Stimulated activated CD4-positive, alpha-beta T cell treated with anti-CD3 and anti-CD28 coated beads, Interleukin-4, amount 100 ng/mL, for 1 hour (primary cell): ENCODE results near the gene SRPK3.
"Not testable (repeated sequence)": the region's sequence is repeated elsewhere in the genome, so short reads cannot be mapped to it uniquely, and the experiment has no call there.

Source experiments
- DNase-seq: peaks from one replicate; pipeline ENCODE4 v3.0.0-alpha.2; 2020

Gene SRPK3

DNA sequence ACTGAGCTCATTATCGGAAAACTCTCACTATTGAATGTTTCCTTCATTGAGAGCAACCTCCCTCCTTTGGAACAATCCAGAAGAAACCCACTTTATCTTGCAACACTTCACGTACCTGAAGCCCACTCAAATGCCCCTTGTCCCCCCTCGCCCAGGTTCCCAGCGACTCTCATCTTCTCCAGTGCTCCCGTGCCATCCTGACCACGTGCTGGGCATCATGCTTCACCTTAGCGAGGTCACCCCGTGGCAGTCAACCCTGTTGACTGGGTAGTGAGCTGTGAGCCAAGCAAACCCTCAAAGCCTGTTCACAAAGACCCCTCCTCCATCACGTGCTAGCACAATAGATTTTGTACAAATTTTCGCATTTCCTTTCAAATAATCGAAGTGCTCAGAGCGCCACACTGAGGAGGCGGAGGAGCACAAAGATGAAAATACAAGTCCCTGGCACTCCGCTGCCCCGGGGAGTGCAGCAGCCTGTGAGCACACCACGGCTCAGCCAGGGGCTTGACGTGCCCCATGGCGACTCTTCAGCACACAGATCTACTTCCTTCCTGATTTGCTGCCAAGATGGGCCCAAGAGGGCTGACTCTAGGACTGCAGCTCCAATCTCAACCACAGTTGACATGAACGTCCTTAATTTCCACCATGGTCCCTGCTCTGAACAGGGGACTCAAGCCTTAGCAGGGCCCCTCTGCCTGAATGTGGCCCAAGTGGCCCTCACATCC is 33.9 kb downstream of the SRPK3 start:
- DNase-seq = no peak

DNA sequence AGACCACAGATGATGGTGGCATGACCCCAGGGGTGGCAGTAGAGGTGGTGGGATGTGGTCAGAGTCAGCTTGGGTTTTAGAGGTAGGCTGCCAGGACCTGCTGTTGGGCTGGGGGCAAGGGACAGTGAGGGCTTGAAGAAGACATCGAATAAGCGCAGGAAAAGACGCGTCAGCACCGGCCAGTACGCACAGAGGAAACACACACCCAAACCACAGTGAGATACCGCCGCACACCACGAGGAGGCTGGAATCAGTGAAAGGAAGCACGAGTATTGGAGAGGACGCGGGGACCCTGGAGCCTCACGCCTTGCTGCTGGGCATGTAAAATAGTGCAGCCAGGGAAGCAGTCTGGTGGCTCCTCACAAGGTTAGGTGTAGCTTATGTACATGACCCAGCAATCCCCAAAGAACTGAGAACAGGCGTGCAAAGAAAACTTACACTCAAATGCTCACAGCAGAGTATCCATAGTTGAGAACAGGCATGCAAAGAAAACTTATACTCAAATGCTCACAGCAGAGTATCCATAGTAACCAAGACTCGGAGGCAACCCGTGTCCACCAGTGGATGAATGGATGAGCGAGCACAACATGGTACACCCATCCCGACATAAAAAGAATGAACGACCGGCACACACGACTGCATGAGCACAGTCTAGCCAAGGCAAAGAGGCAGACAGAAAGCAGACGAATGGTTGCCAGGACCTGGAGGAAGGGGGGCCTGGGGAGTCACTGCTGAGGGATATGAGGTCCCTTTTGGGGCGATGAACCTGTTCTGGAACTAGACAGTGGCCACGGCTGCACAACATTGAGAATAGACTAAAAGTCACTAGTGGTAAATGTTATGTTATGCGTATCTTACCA is 36.2 kb downstream of the SRPK3 start:
- peak; percentile 36 for DNase-seq

DNA sequence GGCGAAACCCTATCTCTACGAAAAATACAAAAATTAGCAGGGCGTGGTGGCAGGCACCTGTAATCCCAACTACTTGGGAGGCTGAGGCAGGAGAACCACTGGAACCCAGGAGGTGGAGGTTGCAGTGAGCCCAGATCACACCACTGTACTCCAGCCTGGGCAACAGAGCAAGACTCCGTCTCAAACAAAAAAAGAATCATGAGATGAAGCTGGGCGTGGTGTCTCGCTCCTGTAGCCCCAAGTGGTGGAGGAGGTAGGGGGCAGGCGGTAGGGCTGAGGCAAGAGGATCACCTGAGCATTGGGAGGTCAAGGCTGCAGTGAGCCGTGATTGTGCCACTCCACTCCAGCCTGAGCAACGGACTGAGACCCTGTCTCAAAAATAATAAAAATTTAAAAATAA is 37.2 kb downstream of the SRPK3 start:
- not testable (repeated sequence) for DNase-seq

DNA sequence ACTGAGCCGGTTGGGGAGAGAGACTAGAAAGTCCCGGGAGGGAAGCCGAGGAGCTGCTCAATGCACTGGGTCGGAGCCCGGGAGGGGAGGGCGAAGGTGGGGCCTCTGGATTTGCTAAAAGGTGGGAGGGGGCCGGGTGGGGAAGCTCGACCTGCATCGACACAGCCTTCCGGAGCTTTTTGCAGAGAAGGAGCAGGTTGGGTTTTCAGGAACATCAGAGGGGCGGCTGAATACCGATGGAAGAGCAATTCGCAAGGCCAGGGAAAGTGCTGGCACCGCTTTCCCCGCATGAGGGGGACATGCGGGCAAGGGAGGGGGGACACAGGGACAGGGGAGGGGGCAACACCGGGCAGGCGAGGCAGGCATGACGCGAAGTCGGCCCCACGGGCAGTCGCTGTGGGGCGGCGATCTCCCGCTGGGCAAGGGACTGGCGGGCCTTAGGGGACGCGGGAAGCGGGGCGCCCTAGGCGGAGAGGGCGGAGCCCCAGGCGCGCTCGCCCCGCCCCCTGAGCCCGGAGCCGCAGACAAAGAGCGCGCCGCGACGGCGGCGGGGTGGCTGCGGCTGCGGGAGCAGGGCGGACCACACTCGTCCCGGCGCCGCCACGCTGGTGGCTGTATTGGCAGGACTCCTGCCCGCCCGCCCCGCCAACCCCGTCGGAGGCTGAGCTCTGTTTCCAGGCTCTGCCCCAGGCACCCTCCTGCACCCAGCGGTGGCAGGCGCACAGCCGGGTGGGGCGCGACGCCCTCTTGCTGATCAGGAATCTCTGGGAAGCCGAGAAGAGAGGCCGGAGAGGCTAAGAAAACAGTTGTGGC is 37.9 kb downstream of the SRPK3 start:
- peak; percentile 58 for DNase-seq

DNA sequence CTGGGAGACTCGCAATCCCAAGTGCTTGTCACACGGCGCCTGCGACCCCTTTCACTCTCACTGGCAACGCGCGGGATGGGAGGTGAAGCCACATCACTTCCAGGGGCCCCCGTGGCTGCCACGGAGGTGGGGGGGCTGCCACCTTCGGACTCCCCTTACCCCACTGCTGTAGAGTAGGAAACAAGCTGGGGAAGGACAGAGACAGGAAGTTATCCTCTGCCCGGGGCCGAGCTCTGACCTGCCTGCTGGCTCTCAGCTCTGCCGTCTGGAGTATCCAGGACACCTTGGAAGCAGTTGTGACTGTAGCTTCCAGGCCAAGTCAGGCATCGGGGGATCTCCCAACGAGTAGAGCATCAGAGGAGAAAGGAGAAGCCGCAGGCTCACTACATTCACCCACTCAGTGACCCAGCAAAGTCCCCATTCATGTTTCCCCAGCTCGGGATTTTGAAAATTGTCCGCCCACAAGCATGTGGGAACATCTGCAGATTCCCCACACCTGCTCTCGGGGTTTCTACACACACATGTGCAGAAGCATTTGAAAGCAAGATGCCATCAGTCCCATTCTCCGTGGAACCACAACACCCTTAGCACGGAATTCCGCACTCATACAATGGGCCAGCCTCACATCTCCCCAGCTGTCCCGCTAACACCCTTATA is 38.7 kb downstream of the SRPK3 start:
- DNase-seq = no peak

DNA sequence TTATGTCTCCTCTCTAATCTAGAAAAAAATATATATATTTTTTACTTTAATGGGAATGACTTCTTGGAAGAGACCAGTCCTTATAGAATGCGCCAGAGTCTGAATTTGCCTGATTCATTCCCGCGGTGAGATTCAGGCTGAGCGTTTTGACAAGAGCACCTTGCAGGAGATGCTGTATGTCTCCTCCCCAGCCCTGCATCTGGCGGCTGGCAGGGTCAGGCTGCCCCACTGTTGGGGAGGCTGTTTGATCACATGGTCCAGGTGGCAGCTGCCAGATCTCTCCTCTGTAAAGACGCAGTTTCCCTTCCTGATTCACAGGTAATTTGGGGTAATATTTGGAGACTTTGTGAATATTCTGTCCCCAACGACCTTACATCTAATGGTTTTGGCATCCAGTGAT is 39.8 kb downstream of the SRPK3 start:
- DNase-seq = no peak

DNA sequence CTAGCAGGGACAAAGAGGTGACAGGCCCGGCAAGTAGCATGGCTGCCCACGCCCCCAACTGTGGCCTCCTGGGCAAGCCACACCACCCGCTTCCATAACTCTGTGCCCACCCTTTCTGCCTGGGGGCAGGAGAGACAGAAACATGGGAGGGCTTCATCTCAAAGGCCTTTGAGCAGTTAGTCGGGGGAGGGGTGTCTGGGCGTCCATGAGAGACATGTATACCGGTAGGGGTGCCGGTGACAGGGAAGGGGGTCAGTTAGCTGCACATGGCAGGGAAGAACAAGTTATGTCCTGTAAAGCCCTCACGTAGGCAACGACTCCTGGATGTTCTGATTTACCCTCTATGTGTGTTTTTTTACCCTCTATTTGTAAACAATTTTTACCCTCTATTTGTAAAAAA is 40.2 kb downstream of the SRPK3 start:
- no peak for DNase-seq

DNA sequence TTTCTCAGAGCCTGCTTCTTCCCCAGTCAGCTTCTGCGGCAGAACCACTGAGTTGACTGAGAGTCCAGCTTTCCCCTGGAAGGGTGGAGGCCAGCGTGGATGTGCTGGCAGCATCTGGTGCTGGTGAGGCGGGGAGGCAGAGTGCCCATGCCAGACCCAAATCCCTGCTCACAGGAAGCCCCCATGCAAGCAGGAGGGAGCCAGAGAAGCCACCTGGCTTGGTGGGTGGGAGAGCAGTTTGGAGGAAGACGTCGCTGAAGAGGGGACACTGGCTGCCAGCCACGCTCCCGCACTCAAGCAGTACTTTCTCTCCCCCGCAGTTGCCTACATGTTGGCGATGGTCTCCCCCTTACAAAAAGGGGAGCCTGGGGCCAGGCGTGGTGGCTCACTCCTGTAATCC is 43.5 kb downstream of the SRPK3 start:
- DNase-seq = no peak

DNA sequence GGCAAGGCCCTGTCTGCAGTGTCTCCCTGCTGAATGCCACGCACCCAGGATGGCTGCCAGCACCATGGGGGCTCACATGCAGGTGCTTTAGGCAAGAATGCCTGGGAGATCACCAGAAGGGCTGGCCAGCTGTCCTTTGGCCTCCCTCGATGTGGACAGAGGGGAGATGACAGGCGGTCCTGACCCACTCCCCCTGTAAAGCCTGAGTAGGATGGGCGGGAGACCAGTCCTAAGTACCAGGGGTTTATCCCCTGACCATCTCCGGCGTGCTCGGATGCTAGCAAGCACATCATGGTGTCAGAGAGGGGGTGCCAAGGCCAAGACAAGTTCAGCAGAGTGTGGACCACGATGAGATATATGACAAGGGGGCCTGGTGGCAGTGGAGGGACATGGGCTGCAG is 44.2 kb downstream of the SRPK3 start:
- no peak for DNase-seq

DNA sequence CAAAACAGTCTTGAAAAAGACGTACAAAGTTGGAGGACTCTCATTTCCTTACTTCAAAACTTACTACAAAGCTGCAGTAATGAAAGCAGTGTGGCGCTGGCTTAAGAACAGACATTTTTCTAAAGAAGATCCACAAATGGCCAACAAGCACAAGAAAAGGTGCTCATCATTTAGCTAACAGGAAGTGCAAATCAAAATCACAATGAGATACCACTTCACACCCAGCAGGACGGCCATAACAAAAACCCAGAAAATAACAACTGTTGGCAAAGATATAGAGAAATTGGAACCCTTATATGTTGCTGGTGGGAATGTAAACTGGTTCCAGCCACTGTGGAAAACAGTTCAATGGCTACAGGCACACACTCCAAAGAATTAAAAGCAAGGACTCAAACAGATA is 46.2 kb downstream of the SRPK3 start:
- DNase-seq = no peak

DNA sequence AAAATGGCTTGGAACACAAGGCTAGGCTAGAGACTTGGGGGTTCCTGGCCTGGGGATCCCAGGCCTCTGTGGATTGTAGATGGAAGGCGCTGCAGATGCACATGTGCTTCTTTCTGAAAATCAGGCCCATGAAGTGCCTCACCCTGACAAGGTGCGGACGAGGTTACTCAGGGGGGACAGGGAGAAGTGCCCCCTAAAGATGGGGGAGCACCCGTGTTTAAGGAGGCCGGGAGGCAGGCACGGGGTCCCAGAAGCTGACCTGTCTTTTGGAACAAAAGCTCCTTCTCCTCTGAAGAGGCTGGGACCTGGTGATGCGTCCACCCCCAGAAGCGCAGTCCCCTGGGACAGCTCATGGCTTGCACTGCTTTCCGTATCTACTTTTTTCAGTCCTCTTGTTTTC is 47.1 kb downstream of the SRPK3 start:
- DNase-seq = no peak

DNA sequence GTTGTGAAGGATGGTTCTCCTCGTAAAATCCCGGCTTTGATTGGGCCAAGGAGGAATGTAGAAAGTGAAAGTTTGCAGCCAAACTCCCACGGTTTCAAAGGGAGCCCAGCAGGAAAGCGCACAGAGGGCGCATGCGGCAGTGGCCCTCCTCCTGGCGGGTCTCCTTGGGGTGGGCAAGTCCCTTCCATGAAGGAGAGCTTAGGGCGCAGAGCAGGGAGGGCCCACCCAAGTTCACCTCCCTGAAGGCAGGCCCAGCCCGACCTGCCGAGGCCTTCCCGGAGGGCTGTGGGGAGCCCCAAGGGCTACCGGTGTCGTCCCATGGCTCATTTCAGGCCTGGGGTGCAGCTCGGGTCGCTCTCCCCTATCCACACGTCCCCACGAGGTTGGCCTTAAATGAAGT is 47.5 kb downstream of the SRPK3 start:
- DNase-seq = no peak

DNA sequence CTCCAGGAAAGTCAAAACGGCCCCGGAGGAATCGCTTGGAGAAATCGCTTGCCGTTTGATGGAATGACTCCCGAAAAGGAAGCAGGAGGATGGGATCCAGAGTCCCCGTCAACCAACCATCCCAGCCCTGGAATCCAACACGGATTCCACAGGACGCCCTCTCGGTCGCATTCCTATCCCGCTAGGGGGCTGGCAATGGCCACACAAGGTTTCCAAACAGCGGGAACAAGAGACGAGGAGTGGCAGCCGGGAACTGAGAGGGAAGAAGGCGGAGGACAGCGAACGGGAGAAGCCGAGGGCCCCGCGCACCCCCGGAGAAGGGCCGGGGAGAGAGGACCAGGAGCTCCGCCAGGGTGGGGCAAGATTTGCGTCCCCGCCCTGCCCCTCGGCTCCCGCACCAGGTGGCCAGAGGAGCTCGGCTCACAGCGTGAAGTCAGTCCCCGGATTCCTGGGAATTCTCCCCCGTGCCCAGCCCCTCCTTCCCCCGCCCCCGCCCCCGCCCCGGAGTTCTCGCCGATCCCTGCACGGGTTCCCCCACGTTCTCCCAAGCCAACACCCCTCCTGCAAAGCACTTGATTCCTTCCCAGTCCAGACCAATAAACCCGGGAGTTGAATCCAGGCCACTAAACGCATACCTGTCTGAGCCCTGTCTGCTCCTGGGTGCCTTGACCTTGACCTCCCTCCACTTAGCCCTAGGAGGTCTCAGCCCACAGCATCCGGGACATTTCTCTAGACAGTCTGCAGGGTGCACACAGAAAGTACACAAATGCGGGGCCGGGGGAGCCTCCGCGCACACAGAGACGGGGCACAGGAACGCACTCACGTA is 48.1 kb downstream of the SRPK3 start:
- no peak for DNase-seq

DNA sequence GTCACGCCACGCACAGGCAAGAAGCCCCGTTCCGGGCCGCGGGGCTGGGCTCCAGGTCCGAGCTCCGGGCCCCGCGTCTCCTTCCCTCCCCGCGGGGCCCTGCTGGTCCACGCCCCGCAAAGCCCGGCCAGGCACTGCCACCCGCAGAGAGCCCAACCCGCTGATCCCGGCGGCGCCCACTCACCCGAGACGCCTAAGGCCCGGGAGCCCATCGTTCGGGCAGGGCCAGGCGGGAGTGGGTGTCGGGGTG is 48.6 kb downstream of the SRPK3 start:
- no peak for DNase-seq

DNA sequence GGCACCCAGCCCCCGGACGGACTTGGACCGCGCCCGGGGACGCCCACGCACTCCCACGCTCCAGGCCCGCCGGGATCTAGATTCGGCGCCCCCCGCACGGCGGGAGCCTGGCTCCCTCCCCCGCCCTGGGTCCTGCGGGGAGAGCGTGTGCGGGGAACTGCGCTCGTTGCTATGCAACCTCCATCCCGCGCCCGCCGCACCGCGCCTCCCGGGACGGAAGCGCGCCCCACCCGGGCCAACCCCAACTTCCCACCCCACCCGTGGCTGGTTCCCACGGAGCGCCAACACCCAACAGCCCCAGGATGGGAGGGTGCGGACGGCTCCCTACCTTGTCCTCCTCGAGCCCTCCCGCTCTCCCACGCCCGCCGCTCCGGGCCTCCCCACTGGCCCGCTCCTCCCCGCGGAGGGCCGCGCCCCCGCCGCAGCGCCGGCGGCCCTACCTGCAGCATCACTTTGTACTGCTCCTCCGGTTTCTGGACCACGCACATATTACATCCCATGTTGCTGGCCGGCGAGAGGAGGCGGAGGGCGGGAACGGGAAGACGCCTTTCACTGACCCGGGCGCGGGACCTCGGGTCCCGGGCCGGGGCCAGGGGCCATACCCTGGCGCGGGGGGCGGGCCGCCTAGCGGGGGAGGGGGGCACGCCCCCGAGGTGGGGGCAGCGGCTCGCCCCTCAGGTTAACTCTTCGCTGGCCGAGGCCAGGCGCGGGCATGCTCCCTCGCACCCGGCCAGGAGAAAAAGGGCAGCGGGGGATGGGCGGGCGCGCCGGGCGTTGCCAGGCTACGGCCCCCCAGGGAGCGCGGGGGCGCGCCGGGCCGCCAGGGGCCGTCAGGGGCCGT is 49.2 kb downstream of the SRPK3 start, which contains the start of gene PDZD4:
Gene PDZD4 (minus strand): TSS at position 746 of the 841 bp plus-strand sequence. CDS start 246 bp downstream, at position 500.
- DNase-seq = no peak

DNA sequence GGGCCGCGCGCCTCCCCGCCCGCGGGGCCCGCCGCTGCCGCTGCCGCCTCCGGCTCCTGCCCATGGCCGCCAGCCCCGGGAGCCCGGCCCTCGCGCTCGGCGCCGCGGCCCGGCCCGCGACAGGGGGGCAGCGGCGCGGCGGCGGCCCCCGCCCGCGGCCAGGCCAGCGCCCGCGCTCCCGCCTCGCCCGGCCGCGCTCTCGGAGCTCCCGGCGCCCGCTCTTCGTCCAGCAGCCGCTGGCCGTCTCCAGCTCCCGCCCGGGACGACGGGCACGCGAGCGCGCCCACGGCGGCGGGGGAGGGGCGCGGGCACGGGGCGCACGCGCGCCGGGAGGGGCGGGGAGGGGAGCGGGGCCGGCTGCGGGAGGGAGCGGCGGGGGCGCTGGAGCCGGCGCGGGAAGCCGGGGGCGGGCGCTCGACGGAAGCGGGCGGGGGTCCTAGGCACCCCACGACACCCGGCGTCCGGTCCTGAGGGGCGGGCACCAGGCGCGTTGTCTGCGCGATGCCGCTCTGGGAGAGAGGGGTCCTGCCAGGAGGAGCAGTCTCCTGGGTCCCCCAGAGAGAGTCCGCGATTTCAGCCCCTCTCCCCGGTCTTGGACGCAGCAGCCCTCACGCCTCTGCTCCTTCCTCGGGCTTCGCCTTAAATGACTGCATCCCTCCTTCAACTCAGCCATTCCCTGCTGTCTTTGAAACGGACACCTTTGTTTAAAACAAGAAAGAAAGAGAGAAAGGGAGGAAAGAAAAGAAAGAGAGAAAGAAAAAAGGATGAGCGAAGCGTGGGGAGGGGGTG is 50.0 kb downstream of the SRPK3 start:
- DNase-seq = no peak

DNA sequence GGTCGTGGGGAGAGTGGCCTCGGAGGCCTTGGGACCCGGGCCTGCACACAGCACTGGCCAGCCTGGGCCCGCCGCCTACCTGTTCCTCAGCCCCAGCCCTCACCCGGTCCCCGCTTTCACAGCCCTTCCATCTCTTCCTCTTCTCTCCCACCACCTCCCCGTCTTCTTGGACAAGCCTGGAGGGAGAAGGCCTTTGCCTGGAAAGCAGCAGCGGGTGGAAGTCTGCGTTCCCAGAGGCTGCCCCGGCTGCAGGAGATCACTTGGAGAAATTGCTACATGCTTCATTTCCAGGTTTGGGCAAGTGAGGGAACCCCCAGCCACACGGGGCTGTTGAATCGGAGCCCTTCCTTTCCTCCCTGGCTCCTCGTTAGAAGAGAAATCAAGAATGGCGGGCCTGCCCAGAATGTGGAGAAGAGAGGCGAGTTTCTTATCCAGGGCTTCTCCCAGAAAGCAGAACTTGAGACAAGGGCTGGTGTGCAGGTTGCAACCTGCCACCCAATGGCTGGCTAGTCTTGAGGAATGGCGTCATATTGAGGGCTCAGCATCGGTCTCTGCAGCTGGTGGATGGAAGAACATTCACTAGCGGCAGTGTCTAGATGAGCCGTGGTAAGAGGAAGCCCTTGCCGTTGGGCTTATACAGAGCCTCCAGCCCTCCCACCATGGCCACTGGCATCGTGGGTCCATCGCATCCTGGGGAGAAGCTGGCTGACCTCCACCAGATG is 50.7 kb downstream of the SRPK3 start:
- no peak for DNase-seq

DNA sequence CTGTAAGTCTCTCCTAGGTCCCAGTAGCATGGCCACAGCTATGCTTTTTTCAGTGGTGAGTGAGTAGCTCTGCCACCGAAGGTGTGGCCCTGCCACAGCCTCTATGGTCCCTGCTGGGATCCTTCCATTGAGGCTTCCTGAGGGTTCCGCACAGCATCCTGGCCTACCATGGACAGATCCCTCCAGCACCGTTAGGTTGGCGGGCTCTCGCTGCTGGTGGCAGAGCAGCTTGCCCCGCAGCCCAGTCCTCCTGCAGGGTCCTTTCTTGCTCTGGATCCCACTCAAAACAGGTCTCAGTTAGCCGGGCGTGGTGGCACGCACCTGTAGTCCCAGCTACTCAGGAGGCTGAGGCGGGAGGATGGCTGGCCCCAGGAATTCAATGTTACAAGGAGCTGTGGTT is 51.9 kb downstream of the SRPK3 start:
- DNase-seq = no peak
